ENCODE measurements around the gene ORM2.

DNA sequence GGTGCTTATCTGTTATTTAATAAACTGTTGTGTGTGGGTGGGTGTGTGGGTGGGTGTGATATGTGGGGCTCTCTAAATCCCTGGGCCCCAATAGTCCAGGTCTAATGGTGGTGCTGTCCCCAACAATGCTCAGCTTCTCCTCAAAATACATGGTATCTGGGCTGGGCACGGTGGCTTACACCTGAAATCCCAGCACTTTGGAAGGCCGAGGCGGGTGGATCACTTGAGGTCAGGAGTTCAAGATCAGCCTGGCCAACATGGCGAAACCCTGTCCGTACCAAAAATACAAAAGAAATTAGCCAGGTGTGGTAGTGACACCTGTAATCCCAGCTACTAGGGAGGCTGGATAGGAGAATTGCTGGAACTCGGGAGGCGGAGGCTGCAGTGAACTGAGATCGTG lies 11.3 kb upstream of the ORM2 start:
- TF ChIP-seq, protein P1, sequence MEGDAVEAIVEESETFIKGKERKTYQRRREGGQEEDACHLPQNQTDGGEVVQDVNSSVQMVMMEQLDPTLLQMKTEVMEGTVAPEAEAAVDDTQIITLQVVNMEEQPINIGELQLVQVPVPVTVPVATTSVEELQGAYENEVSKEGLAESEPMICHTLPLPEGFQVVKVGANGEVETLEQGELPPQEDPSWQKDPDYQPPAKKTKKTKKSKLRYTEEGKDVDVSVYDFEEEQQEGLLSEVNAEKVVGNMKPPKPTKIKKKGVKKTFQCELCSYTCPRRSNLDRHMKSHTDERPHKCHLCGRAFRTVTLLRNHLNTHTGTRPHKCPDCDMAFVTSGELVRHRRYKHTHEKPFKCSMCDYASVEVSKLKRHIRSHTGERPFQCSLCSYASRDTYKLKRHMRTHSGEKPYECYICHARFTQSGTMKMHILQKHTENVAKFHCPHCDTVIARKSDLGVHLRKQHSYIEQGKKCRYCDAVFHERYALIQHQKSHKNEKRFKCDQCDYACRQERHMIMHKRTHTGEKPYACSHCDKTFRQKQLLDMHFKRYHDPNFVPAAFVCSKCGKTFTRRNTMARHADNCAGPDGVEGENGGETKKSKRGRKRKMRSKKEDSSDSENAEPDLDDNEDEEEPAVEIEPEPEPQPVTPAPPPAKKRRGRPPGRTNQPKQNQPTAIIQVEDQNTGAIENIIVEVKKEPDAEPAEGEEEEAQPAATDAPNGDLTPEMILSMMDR (IDR thresholded peaks at IDR 0.05) = no peak
- TF ChIP-seq EZH2 (IDR thresholded peaks at IDR 0.05; ENCODE audit: borderline replicate concordance, insufficient read depth, low read depth, low read length, poor library complexity, severe bottlenecking) = no peak
